ENCODE results near the gene PDXDC1. TPM values are rescaled to one million over a fixed set of nuclear protein-coding genes. Genes with fewer than 3 reads are reported as not detected.
A peak's percentile ranks its signal among the peaks of the same experiment; 100 is the strongest.
"Not testable (repeated sequence)": the region's sequence is repeated elsewhere in the genome, so short reads cannot be mapped to it uniquely, and the experiment has no call there.

The PDXDC1 gene
- total RNA-seq, 2 experiments from 2014 or later: 55.8 to 60.4 TPM

- Mint-ChIP-seq H3K27ac (no peak overlapping the region), H3K4me1 (no peaks in the 10 kb centered on the region), H3K4me3 (no peak overlapping the region), H3K27me3 (no peaks in the 10 kb centered on the region), H3K36me3 (no peaks in the 10 kb centered on the region), H3K9me3 (no peaks in the 10 kb centered on the region)
- POLR2A ChIA-PET: no interaction called here
- DNase-seq (no peak), ATAC-seq (ENCODE audit: low read depth) (no peak)
Observed at GRCh38 chr16:15141586-15141985, 166.8 kb downstream of the PDXDC1 start.

- H3K9me3 Mint-ChIP-seq; H3K4me3 Mint-ChIP-seq; POLR2A ChIA-PET; H3K36me3 Mint-ChIP-seq; DNase-seq; ATAC-seq (ENCODE audit: low read depth); H3K27me3 Mint-ChIP-seq; H3K27ac Mint-ChIP-seq; H3K4me1 Mint-ChIP-seq: not testable (repeated sequence)
Observed at GRCh38 chr16:15142107-15142890, 167.5 kb downstream of the PDXDC1 start.

DNA sequence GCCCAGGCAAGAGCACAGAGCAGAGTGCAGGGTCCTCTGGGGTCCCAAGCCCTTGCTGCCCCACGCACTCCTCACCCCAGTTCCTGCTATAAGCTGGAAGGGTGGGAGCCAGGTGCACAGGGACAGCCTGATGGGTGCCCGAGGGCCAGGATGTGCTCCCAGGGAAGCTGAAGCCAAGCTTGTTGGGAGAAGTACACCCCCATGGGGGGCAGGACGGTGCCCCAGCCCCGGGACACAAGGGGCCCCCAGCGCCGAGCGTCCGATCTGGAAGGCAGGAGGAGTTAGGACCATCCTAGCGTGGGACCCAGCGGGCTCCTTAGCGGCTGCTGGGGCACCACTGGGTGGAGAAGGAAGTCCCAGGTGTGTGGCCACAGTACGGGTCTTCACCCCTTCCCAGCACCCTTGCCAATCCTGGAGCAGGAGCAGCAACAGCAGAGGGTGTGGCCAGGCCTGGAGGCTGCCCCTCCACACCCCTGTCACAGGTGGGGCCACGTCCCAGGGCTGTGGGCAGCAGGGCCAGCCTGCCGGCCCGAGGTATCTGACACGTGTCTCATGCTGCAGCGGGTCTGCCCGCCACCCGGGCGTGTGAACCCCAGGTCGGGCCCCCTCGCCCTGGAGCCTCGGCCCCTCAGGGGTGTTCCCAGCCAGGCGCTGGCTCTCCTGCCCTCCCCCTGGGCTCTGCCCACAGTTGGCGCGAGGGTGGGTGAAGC is 168.2 kb downstream of the PDXDC1 start:
- DNase-seq; H3K36me3 Mint-ChIP-seq; H3K27ac Mint-ChIP-seq; H3K4me1 Mint-ChIP-seq; H3K27me3 Mint-ChIP-seq; H3K4me3 Mint-ChIP-seq; ATAC-seq (ENCODE audit: low read depth); POLR2A ChIA-PET; H3K9me3 Mint-ChIP-seq: not testable (repeated sequence)

- H3K27me3 Mint-ChIP-seq; ATAC-seq (ENCODE audit: low read depth); DNase-seq; POLR2A ChIA-PET; H3K27ac Mint-ChIP-seq; H3K4me3 Mint-ChIP-seq; H3K4me1 Mint-ChIP-seq; H3K9me3 Mint-ChIP-seq; H3K36me3 Mint-ChIP-seq: not testable (repeated sequence)
Observed at GRCh38 chr16:15143601-15144091, 168.8 kb downstream of the PDXDC1 start.

DNA sequence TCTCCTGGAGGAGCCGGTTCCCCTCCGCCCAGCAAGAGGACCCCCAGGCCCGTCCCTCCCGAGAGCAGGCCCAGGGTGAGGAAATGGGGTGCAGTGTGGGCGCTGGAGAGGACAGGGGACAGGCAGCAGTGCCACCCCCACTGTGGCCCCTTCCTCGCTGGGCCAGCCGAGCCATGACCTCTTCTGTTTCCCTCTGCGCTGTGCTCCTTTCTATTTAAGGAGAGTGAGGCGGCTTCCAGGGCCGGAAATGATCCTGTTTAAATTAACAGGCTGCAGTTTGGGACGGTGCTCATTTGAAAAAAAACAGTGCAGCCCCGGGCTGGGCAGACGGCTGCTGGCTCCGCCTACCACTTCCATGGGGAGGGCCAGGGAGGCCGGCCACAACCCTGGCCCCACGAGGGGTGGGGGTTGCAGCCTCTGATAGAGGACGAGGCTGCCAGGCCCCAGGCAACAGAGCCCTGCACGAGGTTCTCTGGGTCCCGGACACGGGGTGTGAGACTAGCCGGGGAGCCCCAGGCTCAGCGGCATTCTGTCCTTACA is 169.3 kb downstream of the PDXDC1 start:
- H3K27ac Mint-ChIP-seq; H3K9me3 Mint-ChIP-seq; H3K36me3 Mint-ChIP-seq; DNase-seq; POLR2A ChIA-PET; H3K27me3 Mint-ChIP-seq; H3K4me1 Mint-ChIP-seq; ATAC-seq (ENCODE audit: low read depth); H3K4me3 Mint-ChIP-seq: not testable (repeated sequence)

DNA sequence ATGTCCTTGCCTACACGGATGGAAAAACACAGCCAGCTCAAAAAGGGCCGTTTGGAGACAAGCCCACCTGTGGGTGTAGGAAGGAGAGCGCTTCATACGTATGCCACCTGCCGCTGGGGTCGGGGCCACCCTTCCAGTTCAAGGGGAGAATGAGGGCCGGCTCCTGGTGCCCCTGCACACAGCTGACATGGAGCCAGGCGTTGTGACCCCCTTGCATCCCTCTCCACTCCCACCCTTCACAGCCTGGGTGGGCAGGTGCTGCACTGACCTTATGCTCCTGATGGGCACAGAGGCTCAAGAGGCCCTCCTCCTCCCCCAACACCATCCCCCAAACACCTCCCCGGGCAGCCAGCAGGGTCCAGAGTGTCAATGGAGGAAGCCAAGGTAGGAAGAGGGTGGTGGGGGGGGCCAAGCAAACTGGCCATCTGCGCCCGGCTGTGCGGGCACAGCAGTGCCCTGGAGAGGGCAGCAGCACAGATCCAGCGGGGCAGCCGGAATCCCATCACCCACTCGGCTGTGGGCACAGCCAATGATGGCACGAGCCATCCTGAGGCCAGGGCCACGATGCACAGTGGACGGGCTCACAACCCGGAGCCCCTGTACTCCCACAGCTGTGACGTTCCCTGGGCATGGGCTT is 170.1 kb downstream of the PDXDC1 start:
- H3K27me3 Mint-ChIP-seq, POLR2A ChIA-PET, H3K36me3 Mint-ChIP-seq: not testable (repeated sequence)

DNA sequence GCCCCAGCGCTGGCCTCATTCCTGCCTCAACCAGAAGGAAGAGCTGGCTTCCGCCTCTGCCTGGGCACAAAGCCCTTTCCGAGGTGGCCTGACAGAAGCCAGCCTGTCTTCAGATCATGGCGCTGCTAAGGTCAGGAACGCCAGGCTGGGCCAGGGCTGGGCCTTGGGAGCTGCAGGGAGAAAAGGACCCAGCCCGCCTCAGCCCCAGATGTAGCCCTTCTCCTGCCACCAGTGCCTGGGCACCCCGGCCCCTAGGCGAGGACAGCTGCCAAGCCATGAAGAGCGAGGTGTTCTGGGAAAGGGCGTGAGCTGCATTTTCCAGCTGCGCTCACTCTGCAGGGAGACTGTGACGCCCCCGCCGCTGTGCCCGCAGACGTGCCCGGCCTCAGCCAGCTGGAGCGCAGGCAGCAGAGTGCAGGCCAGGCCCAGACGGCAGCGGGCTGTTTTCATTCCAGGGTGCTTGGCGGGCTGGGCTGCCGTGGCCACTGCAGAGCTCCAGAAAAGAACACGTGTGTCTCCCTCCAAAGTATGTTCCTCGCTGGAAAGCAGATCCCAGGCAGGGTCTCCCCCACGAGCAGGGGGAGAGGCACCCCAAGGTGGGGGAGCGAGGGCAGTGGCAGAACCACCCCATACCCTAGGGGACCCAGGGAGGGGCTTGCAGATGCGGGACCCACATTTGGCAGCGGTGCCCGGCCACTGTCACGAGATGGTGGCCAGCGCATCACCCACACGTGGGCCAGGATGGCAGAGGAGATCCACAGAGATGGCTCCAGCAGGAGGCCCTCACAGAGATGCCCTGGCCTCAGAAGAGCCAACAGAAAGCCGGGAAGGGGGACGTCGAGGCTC is 170.8 kb downstream of the PDXDC1 start:
- H3K4me3 Mint-ChIP-seq; H3K27me3 Mint-ChIP-seq; H3K4me1 Mint-ChIP-seq; H3K36me3 Mint-ChIP-seq; POLR2A ChIA-PET; ATAC-seq (ENCODE audit: low read depth); H3K9me3 Mint-ChIP-seq; DNase-seq; H3K27ac Mint-ChIP-seq: not testable (repeated sequence)

More for the DNA sequence above, 170.1 kb downstream of the PDXDC1 start:
- not testable (repeated sequence) for H3K4me1 Mint-ChIP-seq; H3K9me3 Mint-ChIP-seq; H3K4me3 Mint-ChIP-seq; DNase-seq; ATAC-seq (ENCODE audit: low read depth); H3K27ac Mint-ChIP-seq

DNA sequence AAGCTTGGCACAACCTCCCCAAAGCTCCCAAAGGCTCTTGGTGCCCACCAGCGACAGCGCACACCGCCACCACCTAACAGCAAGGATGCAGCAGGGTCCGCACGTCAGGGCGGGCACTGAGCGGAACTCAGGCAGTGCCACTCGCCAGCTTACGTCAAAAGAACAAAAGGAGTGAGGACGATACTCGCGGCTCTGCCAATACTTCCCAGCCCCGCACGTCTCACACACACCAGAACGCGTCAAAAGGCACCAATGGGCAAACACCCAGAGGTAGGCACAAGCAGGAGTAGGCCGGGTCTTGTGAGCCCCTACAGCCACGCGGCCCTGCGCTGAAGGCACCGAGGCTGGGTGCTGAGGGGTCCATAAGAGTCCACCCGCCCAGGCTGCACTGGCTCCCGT is 171.4 kb downstream of the PDXDC1 start:
- H3K36me3 Mint-ChIP-seq; H3K27me3 Mint-ChIP-seq; ATAC-seq (ENCODE audit: low read depth); POLR2A ChIA-PET; H3K4me1 Mint-ChIP-seq; H3K27ac Mint-ChIP-seq; DNase-seq; H3K4me3 Mint-ChIP-seq; H3K9me3 Mint-ChIP-seq: not testable (repeated sequence)

DNA sequence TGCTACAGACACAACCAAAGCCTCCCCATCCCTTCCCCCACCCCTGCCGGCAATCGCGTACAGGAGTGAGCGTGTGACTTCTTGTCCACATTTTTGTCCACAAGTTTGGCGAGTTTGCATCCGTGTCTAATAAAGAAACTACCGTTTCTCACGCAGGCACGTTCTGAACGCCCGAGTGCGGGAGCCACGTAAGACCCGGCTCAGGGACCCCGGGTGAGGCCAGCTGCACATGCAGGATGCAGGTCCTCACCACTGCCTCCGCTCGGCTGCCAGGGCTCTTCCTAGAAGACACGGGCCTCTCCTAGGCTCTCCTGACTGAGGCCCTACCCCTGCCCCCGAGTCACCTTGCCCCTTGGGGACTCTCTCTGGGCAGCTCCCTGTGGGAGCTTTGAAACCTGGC is 174.0 kb downstream of the PDXDC1 start:
- H3K27ac Mint-ChIP-seq; H3K4me3 Mint-ChIP-seq; ATAC-seq (ENCODE audit: low read depth); H3K4me1 Mint-ChIP-seq; H3K9me3 Mint-ChIP-seq; H3K27me3 Mint-ChIP-seq; DNase-seq; POLR2A ChIA-PET; H3K36me3 Mint-ChIP-seq: not testable (repeated sequence)

DNA sequence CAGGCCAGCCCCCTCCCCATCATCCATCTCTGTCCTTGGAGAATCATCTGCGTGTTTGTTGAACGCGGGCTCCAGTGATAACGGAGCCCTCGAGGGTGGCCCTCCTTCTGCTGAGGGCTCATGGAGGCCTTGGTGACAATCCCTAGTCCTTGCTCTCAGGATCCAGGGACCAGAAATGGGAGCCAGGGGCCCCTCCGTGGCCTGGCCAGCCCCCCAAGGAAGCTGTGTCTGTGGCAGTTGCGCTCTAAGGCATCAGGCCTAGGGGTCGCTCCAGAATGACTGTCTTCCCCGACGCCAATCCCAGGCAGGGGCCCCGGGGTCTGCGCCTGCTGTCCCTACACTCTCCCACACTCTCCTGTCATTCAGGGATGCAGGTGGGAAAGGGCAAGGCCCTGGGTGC is 174.4 kb downstream of the PDXDC1 start:
- H3K9me3 Mint-ChIP-seq; H3K27ac Mint-ChIP-seq; H3K27me3 Mint-ChIP-seq; DNase-seq; H3K4me1 Mint-ChIP-seq; H3K36me3 Mint-ChIP-seq; H3K4me3 Mint-ChIP-seq; ATAC-seq (ENCODE audit: low read depth); POLR2A ChIA-PET: not testable (repeated sequence)

DNA sequence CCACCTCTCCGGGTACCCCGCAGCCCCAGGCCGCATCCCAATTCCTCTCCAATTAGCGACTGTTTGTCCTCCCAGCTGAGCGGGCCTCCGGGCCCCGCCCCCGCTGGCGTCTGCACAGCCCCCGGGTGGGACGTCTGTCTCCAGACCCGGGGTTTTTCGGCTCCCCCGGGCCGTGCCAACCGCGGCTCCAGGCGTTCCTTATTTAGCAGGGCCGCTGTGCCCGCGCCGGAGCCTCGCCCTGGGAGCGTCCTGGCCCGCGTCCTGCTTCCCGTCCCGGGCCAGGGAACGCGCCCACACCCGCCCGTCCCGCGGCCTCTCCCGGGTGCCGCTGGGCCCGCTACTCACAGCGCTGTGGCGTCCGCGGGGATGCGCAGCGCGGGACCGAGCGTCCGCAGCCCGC is 179.2 kb downstream of the PDXDC1 start:
- ATAC-seq (ENCODE audit: low read depth); H3K9me3 Mint-ChIP-seq; H3K36me3 Mint-ChIP-seq; POLR2A ChIA-PET; H3K4me1 Mint-ChIP-seq; H3K27me3 Mint-ChIP-seq: not testable (repeated sequence)
- H3K27ac Mint-ChIP-seq: peak overlapping the region; percentile 21
- DNase-seq: peak; percentile 60
- H3K4me3 Mint-ChIP-seq: peak overlapping the region; percentile 79

- H3K36me3 Mint-ChIP-seq, H3K4me1 Mint-ChIP-seq, H3K27me3 Mint-ChIP-seq, POLR2A ChIA-PET, H3K9me3 Mint-ChIP-seq: not testable (repeated sequence)
- ATAC-seq (ENCODE audit: low read depth) (peak; percentile 68), DNase-seq (peak; percentile 93)
- Mint-ChIP-seq H3K27ac (peak overlapping the region; percentile 60), H3K4me3 (peak overlapping the region; percentile 82)
Observed at GRCh38 chr16:15154650-15155562, 180.1 kb downstream of the PDXDC1 start.
